H1 (cell line): Measurements from ENCODE around the gene MRPL9. TPM values are rescaled to one million over a fixed set of nuclear protein-coding genes. Genes with fewer than 3 reads are reported as not detected.

Source experiments
- CHD7 ChIP-seq: fragments of 300-600 bp; sonication (generic); IDR thresholded peaks from 2 replicates; pipeline ENCODE4 v1.7.1; 2012; ENCODE audit warnings: low read length, moderate library complexity, mild to moderate bottlenecking, inconsistent platforms; ENCODE audit not compliant: insufficient replicate concordance
- CTCF ChIP-seq, 3 experiments: IDR thresholded peaks; 1 replicate in 2 of 3; 2 replicates in 1 of 3; pipeline versions ENCODE4 v1.5.1 to v1.6.1; 2011; ENCODE audit warnings: low read length in 3 of 3, mild to moderate bottlenecking in 3 of 3, inconsistent platforms in 2 of 3, low read depth in 1 of 3, moderate library complexity in 1 of 3; ENCODE audit not compliant: insufficient read depth in 1 of 3; ENCODE audit errors: control extremely low read depth in 1 of 3
- polyA plus RNA-seq, 7 experiments: library from polyadenylated mRNA; depleted of rRNA in 3 of 7; stranded (reverse) in 5 of 7; unstranded in 2 of 7; fragments of >200 nt in 5 of 7; fragments of 200-250 nt in 2 of 7; gene quantifications; 1 replicate in 5 of 7; 2 replicates in 1 of 7; 4 replicates in 1 of 7; pipeline versions ENCODE4 v1.2.1 to v1.2.3, GENCODE V29; 2011 to 2013; ENCODE audit warnings: missing spikeins in 2 of 7, mixed read lengths in 2 of 7
- total RNA-seq: library from RNA; stranded (reverse); fragmentation: NEBNext Ultra II Directional; extraction: Animal tissue kit (Norgen Biotek cat#: 25700); gene quantifications from 2 replicates; pipeline ENCODE4 v1.2.1, GENCODE V29; 2021
- TF ChIP-seq, protein P1 (sequence below): IDR thresholded peaks from 2 replicates; pipeline ENCODE4 v1.6.1; 2012; ENCODE audit warnings: inconsistent platforms

Gene MRPL9
- total and polyA plus RNA-seq, 2 of the 8 experiments (the other 6 are each of a cell fraction or from before 2014, with no cell fraction given): 74.9 to 113 TPM

DNA sequence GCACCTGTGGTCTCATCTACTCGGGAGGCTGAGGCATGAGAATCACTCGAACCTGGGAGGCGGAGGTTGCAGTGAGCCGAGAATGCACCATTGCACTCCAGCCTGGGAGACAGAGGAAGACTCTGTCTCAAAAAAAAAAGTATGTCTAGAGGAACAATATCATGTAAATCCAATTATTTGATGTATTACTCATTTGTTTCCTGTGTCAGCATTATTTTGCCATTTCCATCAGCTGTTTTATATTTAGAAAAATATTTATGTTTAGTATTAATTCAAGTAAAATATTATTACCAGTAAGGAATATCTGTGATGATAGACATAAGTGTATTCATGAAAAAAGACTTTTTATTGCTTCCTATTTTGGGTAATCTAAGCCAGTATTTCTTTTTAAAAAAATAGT, 14.0 kb upstream of the MRPL9 start (continued):
- TF ChIP-seq CHD7 (no peak), CTCF (IDR thresholded peaks at IDR 0.05; ENCODE audit: control extremely low read depth in 1 of 3, insufficient read depth in 1 of 3, low read depth in 1 of 3, low read length in 3 of 3) (no peak)
- TF ChIP-seq, protein P1, sequence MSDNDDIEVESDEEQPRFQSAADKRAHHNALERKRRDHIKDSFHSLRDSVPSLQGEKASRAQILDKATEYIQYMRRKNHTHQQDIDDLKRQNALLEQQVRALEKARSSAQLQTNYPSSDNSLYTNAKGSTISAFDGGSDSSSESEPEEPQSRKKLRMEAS: no peak
